ENCODE data around the gene ZBTB47. TPM values are rescaled to one million over a fixed set of nuclear protein-coding genes. Genes with fewer than 3 reads are reported as not detected.

ZBTB47 gene
- total RNA-seq, 2 experiments from 2014 or later: 1.0 to 1.1 TPM

Other genes starting within 250 kb of the ZBTB47 start
- gene LYZL4, start 243.1 kb upstream of the ZBTB47 start, total RNA-seq: not detected
- gene VIPR1, start 151.1 kb upstream of the ZBTB47 start, total RNA-seq: 1 to 10 TPM; 5.9 to 6.5 TPM
- gene SEC22C, start 71.7 kb upstream of the ZBTB47 start, total RNA-seq: 10 to 100 TPM; 47.0 to 49.2 TPM
- 10 to 100 TPM; 58.0 to 59.3 TPM for gene SS18L2, start 62.8 kb upstream of the ZBTB47 start, total RNA-seq
- 10 to 100 TPM; 65.9 to 73.9 TPM for gene NKTR, start 53.0 kb upstream of the ZBTB47 start, total RNA-seq
- gene KLHL40, start 31.8 kb downstream of the ZBTB47 start, total RNA-seq: not detected
- gene HHATL, start 49.1 kb downstream of the ZBTB47 start, total RNA-seq: not detected
- gene CCDC13, start 119.6 kb downstream of the ZBTB47 start, total RNA-seq: under 1 TPM in 1 of 2 experiments, not detected in 1; 0.76 TPM
- gene HIGD1A, start 150.8 kb downstream of the ZBTB47 start, total RNA-seq: 10 to 100 TPM; 63.7 to 68.4 TPM
- under 1 TPM; 0.44 to 0.74 TPM for gene ACKR2, start 155.7 kb downstream of the ZBTB47 start, total RNA-seq
- gene CYP8B1, start 222.2 kb downstream of the ZBTB47 start, total RNA-seq: not detected